Neural cell (in vitro differentiated cells): ENCODE data around the gene CSF1. TPM values are rescaled to one million over a fixed set of nuclear protein-coding genes. Genes with fewer than 3 reads are reported as not detected.

Experiments
- H2AFZ ChIP-seq: fragments of 200-600, 300-800 bp; sonication (generic), shearing (Covaris generic); 2 replicates; pipeline ENCODE4 v1.6.0; 2014; ENCODE audit warnings: low read depth, mild to moderate bottlenecking, antibody characterized with exemption, low read length, moderate library complexity
- H3F3A ChIP-seq: fragments of 200-600 bp; shearing (Covaris generic); 2 replicates; pipeline ENCODE4 v1.6.1; 2016; ENCODE audit warnings: mild to moderate bottlenecking, moderate library complexity, mixed read lengths, antibody characterized with exemption, low read length; ENCODE audit not compliant: insufficient read depth, poor library complexity, severe bottlenecking
- H3K27ac ChIP-seq: fragments of 200-600, 300-800 bp; sonication (generic), shearing (Covaris generic); 2 replicates; pipeline ENCODE4 v1.5.1; 2014; ENCODE audit warnings: mild to moderate bottlenecking, low read length, moderate library complexity
- H3K27me3 ChIP-seq: fragments of 300-800, 200-600 bp; sonication (generic), shearing (Covaris generic); 2 replicates; pipeline ENCODE4 v1.6.0; 2014; ENCODE audit warnings: mild to moderate bottlenecking, low read depth, low read length, moderate library complexity; ENCODE audit not compliant: insufficient read depth
- H3K36me3 ChIP-seq: fragments of 300-800, 200-600 bp; sonication (generic), shearing (Covaris generic); 2 replicates; pipeline ENCODE4 v1.5.1; 2014; ENCODE audit warnings: mild to moderate bottlenecking, antibody characterized with exemption, low read length, moderate library complexity; ENCODE audit not compliant: insufficient read depth
- H3K4me2 ChIP-seq: fragments of 300-800, 200-600 bp; sonication (generic), shearing (Covaris generic); 2 replicates; pipeline ENCODE4 v1.6.0; 2014; ENCODE audit warnings: mild to moderate bottlenecking, low read length
- H3K4me3 ChIP-seq: fragments of 300-800, 200-600 bp; sonication (generic), shearing (Covaris generic); 2 replicates; pipeline ENCODE4 v1.5.1; 2014; ENCODE audit warnings: mild to moderate bottlenecking, low read length, moderate library complexity
- H3K79me2 ChIP-seq: fragments of 200-600 bp; shearing (Covaris generic); replicated peaks from 2 replicates; pipeline ENCODE4 v1.6.0; 2014; ENCODE audit warnings: mild to moderate bottlenecking, low read length, moderate library complexity; ENCODE audit not compliant: insufficient read depth
- H3K9ac ChIP-seq: fragments of 300-800, 200-600 bp; sonication (generic), shearing (Covaris generic); 2 replicates; pipeline ENCODE4 v1.6.1; 2016; ENCODE audit warnings: mild to moderate bottlenecking, low read length, mixed read lengths
- H3K9me2 ChIP-seq: fragments of 200-600 bp; shearing (Covaris generic); 2 replicates; pipeline ENCODE4 v1.6.1; 2016; ENCODE audit warnings: mild to moderate bottlenecking, low read length, mixed read lengths; ENCODE audit not compliant: insufficient read depth
- H3K9me3 ChIP-seq: fragments of 200-600, 300-800 bp; sonication (generic), shearing (Covaris generic); 2 replicates; pipeline ENCODE4 v1.6.1; 2016; ENCODE audit warnings: mild to moderate bottlenecking, mixed run types, low read length, moderate library complexity, mixed read lengths
- H4K20me1 ChIP-seq: fragments of 200-600 bp; shearing (Covaris generic); 2 replicates; pipeline ENCODE4 v1.6.1; 2016; ENCODE audit warnings: mild to moderate bottlenecking, mixed run types; ENCODE audit not compliant: insufficient read depth
- EP300 ChIP-seq: fragments of 450-650 bp; conservative IDR thresholded peaks from 2 replicates; pipeline ENCODE4 v1.6.1; 2014; ENCODE audit warnings: antibody characterized with exemption, mild to moderate bottlenecking, moderate library complexity; ENCODE audit not compliant: poor library complexity, severe bottlenecking
- EZH2 ChIP-seq: fragments of 200-600, 300-800 bp; shearing (Covaris generic), sonication (generic); IDR thresholded peaks from 2 replicates; pipeline ENCODE4 v1.6.1; 2014; ENCODE audit warnings: antibody characterized with exemption, low read length, borderline replicate concordance, mild to moderate bottlenecking; ENCODE audit not compliant: insufficient read depth, poor library complexity, severe bottlenecking
- MXI1 ChIP-seq: fragments of 450-650 bp; conservative IDR thresholded peaks from 2 replicates; pipeline ENCODE4 v1.6.1; 2014; ENCODE audit warnings: antibody characterized with exemption, mild to moderate bottlenecking; ENCODE audit not compliant: poor library complexity, severe bottlenecking
- POLR2AphosphoS5 ChIP-seq: IDR thresholded peaks from 2 replicates; pipeline ENCODE4 v1.6.1; 2012
- RAD21 ChIP-seq: fragments of 450-650 bp; conservative IDR thresholded peaks from 2 replicates; pipeline ENCODE4 v1.6.1; 2014; ENCODE audit warnings: antibody characterized with exemption, mild to moderate bottlenecking, moderate library complexity
- SMC3 ChIP-seq: fragments of 450-650 bp; conservative IDR thresholded peaks from 2 replicates; pipeline ENCODE4 v1.6.1; 2014; ENCODE audit warnings: antibody characterized with exemption, mild to moderate bottlenecking, moderate library complexity; ENCODE audit not compliant: poor library complexity
- TAF1 ChIP-seq: IDR thresholded peaks from 2 replicates; pipeline ENCODE4 v1.6.1; 2012; ENCODE audit warnings: low read depth
- polyA plus RNA-seq: library from polyadenylated mRNA; depleted of rRNA; stranded (reverse); fragments of >200 nt; gene quantifications from 2 replicates; pipeline ENCODE4 v1.2.3, GENCODE V29; 2014
- TF ChIP-seq, protein P1 (sequence below): IDR thresholded peaks from 2 replicates; pipeline ENCODE4 v1.6.1; 2012; ENCODE audit warnings: borderline replicate concordance
- TF ChIP-seq, protein P2 (sequence below): fragments of 450-650 bp; IDR thresholded peaks from 2 replicates; pipeline ENCODE4 v1.5.1; 2014; ENCODE audit warnings: antibody characterized with exemption, mild to moderate bottlenecking, moderate library complexity; ENCODE audit not compliant: poor library complexity, severe bottlenecking

Gene CSF1
- polyA plus RNA-seq, 1 donor from 2014 or later: 0.30 TPM

DNA sequence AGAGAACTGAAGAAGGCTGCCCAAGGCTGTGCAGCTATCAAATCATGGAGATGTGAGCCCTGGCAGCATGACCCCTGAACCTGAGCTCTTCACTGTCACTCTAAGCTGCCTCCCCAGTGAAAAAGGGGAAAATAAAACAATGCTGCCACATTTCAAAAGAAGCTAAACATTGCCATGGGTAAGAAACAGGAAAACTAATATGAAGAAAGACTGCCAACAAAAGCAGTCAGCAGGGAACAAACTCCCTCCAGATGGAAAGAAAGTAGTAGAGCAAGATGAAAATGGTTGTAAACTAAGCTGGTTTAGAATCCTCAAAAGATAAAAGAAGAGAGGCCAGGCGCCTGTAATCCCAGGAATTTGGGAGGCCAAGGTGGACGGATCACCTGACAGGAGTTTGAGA lies 36.2 kb upstream of the CSF1 start:
- TF ChIP-seq EP300 (no peak), MXI1 (no peak), EZH2 (no peak), RAD21 (no peak), POLR2AphosphoS5 (no peak), SMC3 (no peak), TAF1 (no peak)
- TF ChIP-seq, protein P1, sequence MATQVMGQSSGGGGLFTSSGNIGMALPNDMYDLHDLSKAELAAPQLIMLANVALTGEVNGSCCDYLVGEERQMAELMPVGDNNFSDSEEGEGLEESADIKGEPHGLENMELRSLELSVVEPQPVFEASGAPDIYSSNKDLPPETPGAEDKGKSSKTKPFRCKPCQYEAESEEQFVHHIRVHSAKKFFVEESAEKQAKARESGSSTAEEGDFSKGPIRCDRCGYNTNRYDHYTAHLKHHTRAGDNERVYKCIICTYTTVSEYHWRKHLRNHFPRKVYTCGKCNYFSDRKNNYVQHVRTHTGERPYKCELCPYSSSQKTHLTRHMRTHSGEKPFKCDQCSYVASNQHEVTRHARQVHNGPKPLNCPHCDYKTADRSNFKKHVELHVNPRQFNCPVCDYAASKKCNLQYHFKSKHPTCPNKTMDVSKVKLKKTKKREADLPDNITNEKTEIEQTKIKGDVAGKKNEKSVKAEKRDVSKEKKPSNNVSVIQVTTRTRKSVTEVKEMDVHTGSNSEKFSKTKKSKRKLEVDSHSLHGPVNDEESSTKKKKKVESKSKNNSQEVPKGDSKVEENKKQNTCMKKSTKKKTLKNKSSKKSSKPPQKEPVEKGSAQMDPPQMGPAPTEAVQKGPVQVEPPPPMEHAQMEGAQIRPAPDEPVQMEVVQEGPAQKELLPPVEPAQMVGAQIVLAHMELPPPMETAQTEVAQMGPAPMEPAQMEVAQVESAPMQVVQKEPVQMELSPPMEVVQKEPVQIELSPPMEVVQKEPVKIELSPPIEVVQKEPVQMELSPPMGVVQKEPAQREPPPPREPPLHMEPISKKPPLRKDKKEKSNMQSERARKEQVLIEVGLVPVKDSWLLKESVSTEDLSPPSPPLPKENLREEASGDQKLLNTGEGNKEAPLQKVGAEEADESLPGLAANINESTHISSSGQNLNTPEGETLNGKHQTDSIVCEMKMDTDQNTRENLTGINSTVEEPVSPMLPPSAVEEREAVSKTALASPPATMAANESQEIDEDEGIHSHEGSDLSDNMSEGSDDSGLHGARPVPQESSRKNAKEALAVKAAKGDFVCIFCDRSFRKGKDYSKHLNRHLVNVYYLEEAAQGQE: no peak
- TF ChIP-seq, protein P2, sequence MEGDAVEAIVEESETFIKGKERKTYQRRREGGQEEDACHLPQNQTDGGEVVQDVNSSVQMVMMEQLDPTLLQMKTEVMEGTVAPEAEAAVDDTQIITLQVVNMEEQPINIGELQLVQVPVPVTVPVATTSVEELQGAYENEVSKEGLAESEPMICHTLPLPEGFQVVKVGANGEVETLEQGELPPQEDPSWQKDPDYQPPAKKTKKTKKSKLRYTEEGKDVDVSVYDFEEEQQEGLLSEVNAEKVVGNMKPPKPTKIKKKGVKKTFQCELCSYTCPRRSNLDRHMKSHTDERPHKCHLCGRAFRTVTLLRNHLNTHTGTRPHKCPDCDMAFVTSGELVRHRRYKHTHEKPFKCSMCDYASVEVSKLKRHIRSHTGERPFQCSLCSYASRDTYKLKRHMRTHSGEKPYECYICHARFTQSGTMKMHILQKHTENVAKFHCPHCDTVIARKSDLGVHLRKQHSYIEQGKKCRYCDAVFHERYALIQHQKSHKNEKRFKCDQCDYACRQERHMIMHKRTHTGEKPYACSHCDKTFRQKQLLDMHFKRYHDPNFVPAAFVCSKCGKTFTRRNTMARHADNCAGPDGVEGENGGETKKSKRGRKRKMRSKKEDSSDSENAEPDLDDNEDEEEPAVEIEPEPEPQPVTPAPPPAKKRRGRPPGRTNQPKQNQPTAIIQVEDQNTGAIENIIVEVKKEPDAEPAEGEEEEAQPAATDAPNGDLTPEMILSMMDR: no peak
- Histone ChIP-seq H2AFZ (no peak overlapping the region), H3K4me2 (no peak overlapping the region), H3K27me3 (no peaks in the 10 kb centered on the region), H3K9me2 (no peaks in the 10 kb centered on the region), H4K20me1 (no peaks in the 10 kb centered on the region), H3K36me3 (no peaks in the 10 kb centered on the region), H3K9me3 (no peaks in the 10 kb centered on the region), H3F3A (no peaks in the 10 kb centered on the region), H3K79me2 (no peaks in the 10 kb centered on the region), H3K9ac (no peak overlapping the region), H3K4me3 (no peak overlapping the region), H3K27ac (no peak overlapping the region)

DNA sequence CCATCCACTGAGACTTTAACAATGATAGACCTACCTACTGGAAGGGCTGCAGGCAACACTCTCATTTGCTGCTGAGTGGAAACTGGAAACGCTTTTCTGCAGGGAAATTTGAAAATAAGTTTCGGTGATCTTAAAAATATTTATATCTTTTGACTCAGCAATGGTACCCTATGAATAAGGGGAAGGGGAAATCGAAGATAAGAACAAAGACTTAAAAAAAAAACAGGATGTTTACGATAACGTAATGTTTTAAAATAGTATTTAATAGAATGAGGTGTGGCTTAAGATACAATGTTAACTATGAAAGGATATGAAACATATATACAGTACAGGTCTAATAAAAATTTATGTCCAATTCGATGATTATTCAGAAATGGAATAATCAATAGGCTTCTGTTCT lies 34.8 kb upstream of the CSF1 start:
- H3F3A ChIP-seq: no peaks in the 10 kb centered on the region
- no peaks in the 10 kb centered on the region for H4K20me1 ChIP-seq
- no peaks in the 10 kb centered on the region for H3K79me2 ChIP-seq
- H3K9ac ChIP-seq: no peak overlapping the region
- H3K9me3 ChIP-seq: no peaks in the 10 kb centered on the region
- no peaks in the 10 kb centered on the region for H3K9me2 ChIP-seq
- H3K27me3 ChIP-seq: no peaks in the 10 kb centered on the region
- TF ChIP-seq POLR2AphosphoS5 (no peak), EP300 (no peak), TAF1 (no peak), RAD21 (no peak)
- TF ChIP-seq, protein P1: no peak
- H3K36me3 ChIP-seq: no peaks in the 10 kb centered on the region
- H3K4me2 ChIP-seq: no peak overlapping the region
- no peak overlapping the region for H3K4me3 ChIP-seq
- peak overlapping the region; percentile 9 for H2AFZ ChIP-seq
- no peak overlapping the region for H3K27ac ChIP-seq
